Amniotic stem cell (primary cell): Measurements from ENCODE around the gene SLC51A.
"Not testable (repeated sequence)": the region's sequence is repeated elsewhere in the genome, so short reads cannot be mapped to it uniquely, and the experiment has no call there.

Experiments
- DNase-seq: peaks from one replicate; lab custom pipeline; 2025; lab: John Stamatoyannopoulos, UW

Gene SLC51A

GRCh38 chr3:196240424-196240823 is 24.1 kb downstream of the SLC51A start:
- no peak for DNase-seq

- DNase-seq: no peak
Measured at GRCh38 chr3:196241704-196242103, 25.4 kb downstream of the SLC51A start.

GRCh38 chr3:196244166-196244565 is 27.8 kb downstream of the SLC51A start:
- DNase-seq: not testable (repeated sequence)

GRCh38 chr3:196246612-196247308 is 30.4 kb downstream of the SLC51A start:
- no peak for DNase-seq

- no peak for DNase-seq
Measured at GRCh38 chr3:196251918-196252317, 35.6 kb downstream of the SLC51A start.

- no peak for DNase-seq
Measured at GRCh38 chr3:196254376-196255283, 38.3 kb downstream of the SLC51A start.

- no peak for DNase-seq
Measured at GRCh38 chr3:196255776-196256175, 39.4 kb downstream of the SLC51A start.

- DNase-seq: no peak
Measured at GRCh38 chr3:196260784-196261183, 44.5 kb downstream of the SLC51A start.

GRCh38 chr3:196263819-196264218 is 47.5 kb downstream of the SLC51A start:
- DNase-seq: no peak

- DNase-seq: no peak
Measured at GRCh38 chr3:196268284-196269163, 52.2 kb downstream of the SLC51A start.

GRCh38 chr3:196270499-196270898 is 54.2 kb downstream of the SLC51A start:
- DNase-seq: no peak

GRCh38 chr3:196272826-196273225 is 56.5 kb downstream of the SLC51A start:
- DNase-seq: no peak

GRCh38 chr3:196273655-196274054 is 57.3 kb downstream of the SLC51A start:
- no peak for DNase-seq

GRCh38 chr3:196274585-196274984 is 58.3 kb downstream of the SLC51A start:
- DNase-seq: no peak

- no peak for DNase-seq
Measured at GRCh38 chr3:196275126-196275525, 58.8 kb downstream of the SLC51A start.

- no peak for DNase-seq
Measured at GRCh38 chr3:196280689-196281440, 64.5 kb downstream of the SLC51A start.

GRCh38 chr3:196281962-196282361 is 65.6 kb downstream of the SLC51A start:
- DNase-seq: no peak
